Muscle of arm (tissue), 12 donors: Measurements from ENCODE around the gene C16orf74. TPM values are rescaled to one million over a fixed set of nuclear protein-coding genes. Genes with fewer than 3 reads are reported as not detected.

Source experiments
- DNase-seq: peaks from one replicate; pipeline ENCODE4 v3.0.0-alpha.2; 2013
- polyA plus RNA-seq, 12 donors: library from polyadenylated mRNA; unstranded; fragments of 120-200 nt; gene quantifications; one replicate each; pipeline ENCODE4 v1.2.1, GENCODE V29; 2013; ENCODE audit not compliant: insufficient read length in 12 of 12

C16orf74 gene
- polyA plus RNA-seq, 12 donors, result 0.48 to 10.1 (median 1.1) TPM; not detected in 2

DNA sequence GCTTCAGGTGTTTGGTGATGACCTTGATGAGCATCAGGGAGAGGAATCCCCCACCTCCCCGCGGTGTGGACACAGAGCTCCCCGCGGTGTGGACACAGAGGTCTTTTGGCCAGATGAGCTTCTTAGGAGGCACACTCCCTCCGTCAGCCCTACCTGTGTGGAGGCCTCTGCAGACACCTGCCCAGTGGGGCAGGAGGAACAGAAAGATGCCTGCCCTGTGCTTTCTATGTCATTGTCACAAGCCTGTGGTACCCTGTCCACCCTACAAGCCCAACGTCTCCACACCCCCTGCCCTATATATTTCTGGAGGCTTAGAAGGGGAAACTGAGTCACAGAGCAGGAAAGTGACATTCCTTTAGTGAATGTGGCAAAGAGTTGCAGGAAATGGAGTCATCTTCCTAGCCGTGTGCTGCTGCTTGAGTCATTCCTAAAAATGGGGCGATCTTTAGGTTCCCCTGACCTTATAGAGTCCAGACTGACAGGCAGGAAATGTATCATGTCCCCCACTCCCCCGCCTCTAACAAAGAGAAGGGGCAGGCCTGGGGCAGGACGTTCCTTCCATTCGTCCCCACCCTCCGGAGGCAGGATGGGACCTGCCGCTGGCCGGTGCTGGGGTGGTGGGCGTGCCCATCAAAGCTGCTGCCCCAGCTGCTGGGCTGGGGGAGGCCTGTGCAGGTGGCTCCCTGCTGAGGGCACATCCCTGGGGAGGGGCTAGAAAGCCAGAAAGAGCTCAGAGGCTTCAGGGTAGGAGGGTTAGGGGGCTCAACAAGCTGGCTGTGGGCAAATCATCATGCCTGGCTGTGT lies 1.0 kb upstream of the C16orf74 start:
- DNase-seq, result no peak

DNA sequence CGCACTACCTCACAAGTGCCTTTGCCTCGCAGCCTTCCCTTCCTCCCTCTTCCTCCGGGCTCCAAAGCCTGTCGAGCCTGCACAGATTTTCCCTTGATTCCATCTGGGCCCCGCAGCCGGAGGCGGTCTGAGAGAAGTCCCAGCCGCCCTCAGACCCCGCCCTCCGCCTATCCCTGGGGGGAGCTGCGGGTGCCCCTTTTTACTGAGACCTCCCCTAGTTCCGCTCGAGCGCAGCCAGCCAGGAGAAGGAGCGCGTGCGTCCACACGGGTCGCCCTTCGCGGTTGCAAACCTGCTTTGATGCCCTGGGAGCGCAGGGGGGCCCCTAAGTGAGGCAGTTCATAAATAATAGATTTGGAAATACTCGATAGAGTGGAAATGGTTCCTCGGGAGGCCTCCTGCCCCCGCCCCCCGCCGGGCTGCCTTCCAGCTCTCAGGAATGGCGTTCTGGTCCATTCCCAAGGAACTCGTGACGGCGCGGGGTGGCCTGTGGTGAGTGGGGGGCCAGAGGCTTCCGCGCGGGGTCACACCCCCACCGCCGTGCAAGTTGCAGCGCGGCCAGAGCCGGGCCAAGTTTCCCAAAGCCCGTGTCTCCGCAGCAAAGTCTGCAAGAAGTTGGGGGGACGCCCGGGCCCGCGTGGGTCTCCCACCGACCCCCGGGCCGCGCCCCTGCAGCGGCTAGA lies 610 bp downstream of the C16orf74 start:
- DNase-seq, result no peak

DNA sequence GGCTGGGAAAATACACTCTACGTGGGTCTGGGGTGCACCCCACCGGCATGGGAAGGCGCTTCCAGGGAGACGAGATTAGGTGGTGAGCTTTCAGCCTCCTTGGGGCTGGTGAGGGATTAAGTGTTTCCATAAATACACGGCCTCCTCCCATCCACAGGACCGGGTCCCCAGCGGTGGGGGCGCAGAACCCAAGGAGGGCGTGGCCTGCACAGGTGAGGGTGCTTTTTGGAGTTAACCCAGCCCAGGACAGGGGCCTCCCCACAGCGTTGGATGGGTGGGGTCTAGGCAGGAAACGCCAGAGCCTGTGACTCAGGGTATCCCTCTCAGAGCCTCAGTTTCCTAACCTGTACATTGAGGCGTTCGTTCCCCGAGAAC lies 1.1 kb downstream of the C16orf74 start:
- no peak for DNase-seq

DNA sequence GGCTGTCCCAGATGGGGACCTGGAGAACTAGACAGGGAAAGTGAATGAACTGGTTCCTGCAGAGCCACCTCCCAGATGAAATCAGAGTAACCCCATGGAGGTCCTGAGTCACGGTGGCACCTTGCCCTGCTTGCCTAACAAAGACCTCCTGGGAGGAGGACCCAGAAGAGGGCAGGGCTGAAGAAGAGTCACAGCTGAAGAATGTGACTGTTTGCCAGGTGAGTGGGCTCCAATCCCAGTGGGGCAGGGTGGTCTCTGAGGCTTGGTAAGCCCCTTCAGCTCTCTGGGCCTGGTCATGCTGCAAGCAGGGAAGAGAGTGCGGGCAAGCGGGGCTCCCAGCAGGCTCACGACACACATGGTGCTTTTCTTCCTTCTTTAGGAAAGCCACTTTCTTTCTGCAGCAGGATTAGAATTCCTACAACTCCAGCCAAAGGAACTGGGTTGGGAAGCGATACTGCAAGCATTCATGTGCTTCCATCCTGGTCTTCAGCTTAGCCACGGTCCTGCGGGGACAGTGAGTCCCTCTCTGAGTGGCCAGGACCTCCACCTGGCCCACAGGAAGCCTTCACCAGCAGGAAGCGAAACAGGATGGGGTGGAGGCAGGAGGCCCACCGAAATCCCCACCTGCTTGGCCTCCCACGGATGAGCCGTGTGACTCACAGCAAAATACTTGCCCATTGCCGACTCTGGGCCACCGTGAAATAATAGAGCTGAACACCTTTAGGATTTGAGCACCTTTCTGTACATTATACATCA lies 4.3 kb downstream of the C16orf74 start:
- DNase-seq, result no peak

DNA sequence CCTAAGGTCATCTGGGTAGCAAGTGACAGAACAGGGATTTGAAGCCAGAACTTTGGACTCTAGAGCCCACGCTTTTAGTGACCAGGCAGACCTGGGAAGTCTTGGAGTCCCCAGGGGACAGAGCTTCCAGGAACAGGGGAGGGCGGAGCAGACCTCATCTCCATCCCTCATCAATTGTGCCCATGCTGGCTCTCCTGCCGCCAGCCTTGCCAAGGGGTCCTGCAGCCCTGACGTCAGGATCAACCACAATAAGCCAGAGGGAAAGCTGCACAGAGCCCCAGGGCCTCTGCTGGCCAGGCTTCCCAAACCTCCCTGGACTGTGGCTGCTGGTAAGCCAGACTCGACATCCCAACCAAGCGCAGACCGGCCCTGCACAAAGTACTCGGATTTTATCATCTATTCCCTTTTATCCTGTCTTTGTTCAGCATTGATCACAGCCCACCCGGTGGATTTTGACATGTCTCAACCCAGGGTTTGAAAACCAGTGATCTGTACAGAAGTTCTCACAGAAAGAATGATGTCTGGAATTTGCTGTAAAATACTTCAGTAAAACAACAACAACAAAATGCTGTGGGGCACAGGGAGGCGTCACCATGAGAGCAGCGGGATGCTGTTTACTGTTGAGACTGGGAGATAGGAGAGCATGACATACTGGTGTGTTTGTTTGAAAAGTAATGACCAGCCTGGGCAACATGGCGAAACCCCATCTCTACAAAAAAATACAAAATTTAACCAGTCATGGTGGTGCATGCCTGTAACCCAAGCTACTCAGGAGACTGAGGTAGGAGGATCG lies 11.8 kb downstream of the C16orf74 start:
- DNase-seq, result no peak

DNA sequence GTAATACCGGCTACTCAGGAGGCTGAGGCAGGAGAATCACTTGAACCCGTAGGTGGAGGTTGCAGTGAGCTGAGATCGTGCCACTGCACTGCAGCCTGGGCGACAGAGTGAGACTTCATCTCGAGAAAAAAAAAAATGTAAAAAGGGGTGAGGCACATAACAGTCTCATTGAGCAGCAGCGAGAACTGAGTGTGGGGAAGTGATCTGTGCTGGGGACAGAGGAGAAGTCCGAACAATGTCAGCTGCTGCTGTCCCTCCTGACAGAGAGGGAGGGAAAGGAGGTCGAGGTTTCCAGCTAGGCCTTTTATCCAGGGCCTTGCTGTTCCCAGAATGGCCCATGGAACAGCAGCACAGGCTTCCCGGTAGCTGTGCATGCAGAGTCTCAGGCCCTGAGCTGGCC lies 14.0 kb downstream of the C16orf74 start:
- no peak for DNase-seq

DNA sequence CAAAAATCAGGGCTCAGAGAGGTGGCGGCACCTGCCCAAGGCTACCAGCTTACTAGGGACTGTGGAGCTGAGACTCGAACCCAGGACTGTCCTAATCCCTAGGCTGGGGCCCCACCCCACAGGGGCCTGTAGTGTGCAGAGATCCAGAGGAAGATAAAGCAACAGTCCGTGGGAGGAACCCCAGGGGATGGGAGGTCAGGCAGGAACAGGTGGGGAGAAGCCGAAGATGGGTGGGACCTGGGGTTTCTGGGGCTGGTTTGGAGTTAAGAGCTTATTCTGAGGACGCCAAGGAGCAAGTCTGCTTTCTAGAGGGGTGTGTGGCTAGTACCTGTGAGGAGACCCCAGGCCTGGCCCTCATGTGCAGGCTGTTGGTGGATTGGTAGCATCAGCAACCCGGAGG lies 14.9 kb downstream of the C16orf74 start:
- no peak for DNase-seq

DNA sequence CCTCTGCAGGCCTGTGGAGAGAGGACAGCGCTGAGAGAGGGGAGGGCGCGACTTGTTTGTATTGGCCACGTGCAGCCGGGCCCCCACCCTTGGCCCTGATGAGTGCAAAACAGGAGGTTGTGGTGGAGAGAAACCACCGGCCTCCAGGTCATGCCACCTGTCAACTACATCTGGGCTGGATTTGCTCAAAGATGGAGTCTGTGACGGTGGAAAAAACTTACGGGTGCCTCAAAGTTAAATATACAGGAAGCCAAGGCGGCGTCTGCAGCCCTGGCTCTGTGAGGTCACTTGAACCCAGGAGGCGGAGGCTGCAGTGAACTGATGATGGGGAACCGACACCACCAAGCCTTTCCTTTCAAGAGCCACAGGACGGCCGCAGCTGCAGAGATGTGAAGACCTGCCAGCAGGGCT lies 15.7 kb downstream of the C16orf74 start:
- DNase-seq, result no peak

DNA sequence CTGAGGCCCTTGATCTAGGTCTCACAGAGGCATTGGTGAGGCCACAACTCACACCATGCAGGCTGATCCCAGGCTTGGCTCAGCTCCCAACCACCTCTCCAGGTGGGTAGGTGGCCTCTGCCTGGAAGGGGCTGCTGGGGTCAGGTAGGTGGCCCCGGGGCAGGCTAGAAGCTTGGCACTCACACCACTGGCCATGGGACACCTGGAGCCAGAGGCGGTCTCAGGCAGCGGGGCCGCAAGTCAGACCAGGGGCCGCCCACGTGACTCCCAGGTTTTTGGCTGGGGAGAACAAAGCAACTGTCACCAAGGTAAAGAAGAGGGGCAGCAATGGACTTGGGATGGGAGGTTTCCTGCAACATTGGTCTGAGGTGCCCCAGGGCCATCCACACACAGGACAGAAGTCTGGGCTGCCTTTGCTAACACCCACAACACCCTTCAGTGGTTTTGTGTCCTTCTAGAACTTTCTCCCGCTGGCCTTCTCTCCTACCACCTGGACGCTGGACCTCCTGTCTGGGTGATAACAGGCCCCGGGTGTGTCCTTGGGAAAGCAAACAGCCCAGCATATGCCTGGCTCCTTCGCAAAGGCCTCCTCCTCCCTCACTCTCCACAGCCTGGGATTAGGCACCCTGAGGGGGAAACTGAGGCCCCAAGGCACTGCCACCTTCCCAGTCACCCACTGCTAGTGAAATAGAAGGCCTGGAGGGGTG lies 16.4 kb downstream of the C16orf74 start:
- no peak for DNase-seq

DNA sequence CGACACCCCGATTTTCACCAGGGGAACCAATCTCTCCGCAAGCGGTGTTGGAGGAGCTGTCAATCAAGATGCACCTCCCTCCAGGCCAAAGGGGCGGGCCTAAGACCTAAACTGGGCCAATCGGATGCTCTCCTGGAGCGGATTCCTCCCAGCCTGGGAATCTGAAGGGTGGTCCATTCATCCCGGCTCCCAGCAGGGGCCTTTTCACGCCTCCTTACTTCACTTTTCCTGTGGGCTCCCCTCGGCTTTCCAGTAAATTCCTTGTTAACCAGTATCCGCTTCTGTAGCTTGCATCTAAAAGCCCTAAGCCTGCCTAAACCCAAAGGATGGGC lies 17.1 kb downstream of the C16orf74 start:
- DNase-seq, result no peak

DNA sequence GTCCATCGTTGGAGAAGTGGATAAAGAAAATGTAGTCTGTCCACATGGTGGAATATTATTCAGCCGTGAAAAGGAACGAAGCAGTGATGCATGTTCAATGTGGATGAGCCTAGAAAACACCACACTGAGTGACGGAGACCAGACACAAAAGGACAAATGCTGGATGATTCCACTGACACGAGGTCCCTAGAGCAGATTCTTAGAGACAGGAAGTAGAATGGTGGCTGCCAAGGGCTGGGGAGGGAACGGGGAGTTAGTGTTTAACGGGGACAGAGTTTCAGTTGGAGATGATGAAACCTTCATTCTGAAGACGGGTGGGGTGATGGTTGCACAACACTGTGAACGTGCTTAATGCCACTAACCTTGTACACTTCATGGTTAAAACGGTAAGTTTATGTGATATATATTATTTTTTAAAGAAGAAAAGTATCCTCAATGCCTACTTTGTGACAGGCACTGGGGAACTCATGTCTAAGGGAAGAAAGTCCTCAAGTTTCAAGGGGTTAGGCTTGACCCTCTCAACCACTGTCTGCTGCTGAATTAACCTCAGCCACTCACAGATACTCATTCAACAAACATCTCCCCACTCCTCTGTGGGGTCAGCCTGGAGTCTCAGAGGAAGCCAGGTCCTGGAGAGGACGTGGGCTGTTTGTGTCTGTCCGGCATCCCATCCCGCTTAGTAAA lies 17.6 kb downstream of the C16orf74 start:
- DNase-seq, result no peak

DNA sequence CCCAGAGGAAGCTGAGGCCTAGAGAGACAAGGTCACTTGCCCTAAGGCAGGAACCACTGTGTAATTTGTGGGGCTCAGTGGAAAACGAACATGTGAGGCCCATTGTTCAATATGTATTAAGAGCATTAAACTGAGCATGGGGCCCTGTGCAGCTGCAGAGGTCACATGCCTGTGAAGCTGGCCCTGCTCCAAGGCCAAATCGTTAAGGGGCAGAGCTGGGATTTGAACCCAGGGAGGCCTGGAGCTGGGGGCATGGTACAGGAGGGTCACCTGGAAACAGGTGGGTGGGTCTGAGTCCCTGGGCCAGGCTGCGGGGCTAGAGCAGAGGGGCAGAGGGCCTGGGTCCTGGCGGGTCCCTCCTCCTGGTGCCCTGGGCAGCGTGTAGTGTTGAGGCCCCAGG lies 19.7 kb downstream of the C16orf74 start:
- DNase-seq, result no peak

DNA sequence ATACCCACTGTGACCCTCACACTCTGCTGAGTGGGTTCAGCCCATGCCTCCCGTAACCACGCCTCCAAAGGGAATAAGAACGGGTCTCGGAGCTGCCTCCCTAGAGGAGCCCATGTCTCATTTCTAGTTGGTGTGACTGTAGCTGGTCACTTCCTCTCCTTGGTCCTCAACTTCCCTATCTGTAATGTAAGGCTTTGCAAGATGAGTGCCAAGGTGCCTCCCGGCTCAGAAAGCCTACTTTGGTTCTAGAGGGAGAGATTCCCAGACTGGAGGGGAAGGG lies 20.8 kb downstream of the C16orf74 start:
- no peak for DNase-seq

DNA sequence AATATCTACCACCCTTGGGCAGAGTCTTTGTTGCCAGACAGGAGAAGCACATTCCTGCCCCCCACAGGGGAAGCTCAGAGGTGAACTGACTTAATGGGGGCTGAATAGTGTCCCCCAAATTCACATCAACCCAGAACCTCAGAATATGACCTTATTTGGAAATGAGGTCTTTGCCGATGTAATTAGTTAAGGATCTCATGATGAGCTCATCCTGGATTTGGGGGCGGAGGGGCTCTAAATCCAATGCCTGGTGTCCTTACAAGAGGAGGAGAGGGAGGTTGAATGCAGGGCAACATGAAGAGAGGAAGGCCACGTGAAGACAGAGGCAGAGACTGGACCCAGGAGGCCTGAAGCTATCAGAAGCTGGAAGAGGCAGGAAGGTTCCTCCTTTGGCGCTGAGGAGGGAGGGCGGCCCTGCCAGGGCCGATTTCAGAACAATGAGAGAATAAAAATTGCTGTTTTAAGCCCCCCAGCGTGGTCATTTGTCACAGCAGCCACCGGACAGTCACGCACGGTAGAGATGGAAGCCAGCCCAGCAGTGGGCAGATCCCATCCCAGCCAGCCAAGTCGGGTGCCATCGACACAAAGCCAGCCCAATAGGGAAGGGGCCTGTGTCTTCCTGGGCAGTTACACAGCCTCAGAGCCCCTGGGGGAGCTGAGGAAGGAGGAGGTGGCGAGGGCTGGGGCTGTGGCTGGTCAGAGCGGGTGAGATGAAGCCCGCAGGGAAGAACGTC lies 21.3 kb downstream of the C16orf74 start:
- DNase-seq, result no peak

DNA sequence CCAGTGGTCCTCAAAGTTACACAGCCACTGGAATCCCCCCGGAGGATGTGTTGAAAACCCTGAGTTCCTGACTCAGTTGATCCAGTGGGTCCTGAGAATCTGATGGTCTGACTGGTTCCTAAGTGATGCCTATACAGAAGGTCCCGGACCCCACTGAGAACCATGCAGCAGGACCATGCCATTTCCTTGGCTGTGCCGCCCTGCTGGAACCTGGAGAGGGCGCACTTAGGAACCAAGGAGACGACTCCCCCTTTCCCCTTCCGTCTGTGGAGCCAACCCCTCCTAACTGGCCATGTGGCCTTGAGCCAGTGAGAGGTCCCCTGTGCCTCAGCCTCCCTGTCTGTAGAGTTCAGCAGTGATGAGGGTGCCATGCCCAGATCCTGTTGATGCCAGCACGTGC lies 22.0 kb downstream of the C16orf74 start:
- DNase-seq, result no peak

DNA sequence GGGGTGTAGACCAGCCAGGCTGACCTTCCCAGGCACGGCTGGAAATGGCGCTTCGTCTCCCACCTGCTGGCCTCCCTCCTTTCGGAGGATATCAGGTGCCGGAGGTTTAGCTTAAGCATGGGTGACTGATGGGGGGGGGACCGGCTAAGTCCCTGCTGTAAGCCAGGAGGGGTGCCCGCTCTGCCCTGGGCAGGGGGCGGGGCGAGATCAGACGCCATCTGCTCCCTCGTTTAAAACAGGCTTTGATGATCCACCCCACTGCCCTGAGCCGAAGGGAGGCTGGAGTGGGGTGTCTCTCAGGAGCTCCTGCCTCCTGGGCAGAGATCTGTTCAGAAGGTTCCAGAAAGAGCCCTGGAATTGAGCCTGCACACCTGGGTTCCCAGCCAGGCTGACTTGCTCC lies 26.0 kb downstream of the C16orf74 start:
- no peak for DNase-seq

DNA sequence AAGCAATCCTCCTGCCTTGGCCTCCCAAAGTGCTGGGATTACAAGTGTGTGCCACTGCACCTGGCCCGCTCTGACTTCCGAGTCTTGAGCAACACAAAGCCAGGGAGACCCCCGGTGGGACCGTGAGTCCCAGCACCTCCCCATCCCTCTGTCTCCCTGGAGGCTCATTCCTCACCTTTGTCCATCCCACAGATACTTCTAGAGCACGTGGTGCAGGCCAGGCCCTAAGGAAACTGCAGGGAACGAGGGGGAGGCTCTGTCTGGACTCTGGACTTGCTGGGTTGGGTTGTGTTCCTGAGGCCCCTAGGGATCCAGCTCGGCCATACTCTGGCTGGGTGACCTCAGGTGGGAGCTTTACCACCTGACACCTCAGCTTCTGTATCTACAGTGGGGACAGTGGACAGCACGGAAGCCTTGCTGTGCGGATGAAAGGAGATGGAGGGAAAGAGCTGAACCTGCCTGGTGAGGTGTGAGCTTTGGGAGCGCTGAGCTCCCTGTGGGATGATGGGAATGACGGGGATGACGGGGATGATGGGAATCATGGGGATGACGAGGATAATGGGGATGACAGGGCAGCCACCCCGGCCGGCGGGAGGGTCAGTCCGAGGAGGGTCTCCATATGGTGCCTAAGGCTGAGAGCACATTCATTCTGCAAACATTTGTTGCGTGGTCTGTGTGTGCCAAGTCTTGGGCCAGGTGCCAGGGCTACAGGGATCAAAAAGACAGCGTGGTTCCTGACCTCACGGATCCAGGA lies 26.6 kb downstream of the C16orf74 start:
- DNase-seq, result no peak

DNA sequence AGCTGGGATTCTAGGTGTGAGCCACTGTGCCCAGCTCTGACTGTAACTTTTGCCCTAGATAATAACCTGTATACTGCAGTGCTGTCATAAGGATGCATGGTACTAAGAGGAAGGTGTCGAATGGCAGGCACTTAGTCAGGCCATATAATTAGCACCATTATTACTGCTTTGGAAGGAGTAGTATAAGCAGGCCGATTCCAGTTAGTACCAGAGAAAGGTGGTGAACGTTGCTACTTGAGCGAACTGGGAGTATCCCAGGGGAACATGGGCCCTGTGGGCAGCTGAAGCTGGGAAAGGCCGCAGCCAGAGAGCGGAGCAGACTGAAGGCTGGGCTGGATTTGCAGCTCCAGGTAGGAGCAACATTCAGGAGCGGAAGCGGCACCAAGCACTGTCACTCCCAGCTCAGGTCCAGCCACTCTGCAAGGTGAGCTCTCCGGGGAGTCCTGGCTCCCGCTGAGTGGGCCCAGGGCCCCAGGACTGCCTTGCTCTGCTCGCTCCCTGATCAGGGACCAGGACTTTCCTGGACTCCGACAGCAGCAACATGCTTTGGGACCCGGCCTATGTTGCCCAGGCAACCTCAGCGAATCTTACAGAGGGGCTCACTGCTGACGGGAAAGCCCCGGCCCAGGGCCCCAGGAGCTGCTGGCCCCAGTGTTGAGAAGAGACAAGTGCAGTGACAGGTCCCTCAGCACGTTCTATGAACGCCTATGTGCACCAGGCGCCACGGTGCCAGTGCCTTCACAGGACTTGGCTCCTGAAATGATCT lies 28.6 kb downstream of the C16orf74 start:
- DNase-seq, result no peak

DNA sequence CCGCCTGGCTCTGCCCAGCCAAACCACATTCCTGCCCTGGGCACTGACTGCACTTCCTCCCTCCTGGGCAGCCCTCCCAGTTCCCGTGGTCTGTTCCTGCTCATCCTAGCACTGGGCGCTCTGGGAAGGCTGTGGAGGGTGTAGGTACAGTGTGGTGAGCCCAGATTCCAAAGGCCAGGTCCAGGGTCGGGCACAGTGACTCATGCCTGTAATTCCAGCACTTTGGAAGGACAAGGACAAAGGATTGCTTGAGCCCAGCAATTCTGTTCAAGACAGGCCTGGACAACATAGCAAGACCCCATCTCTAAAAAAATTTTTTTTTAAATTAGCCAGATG lies 30.6 kb downstream of the C16orf74 start:
- no peak for DNase-seq
